Right atrium auricular region (tissue), 2 donors: ENCODE measurements around the gene MDH1B. TPM values are rescaled to one million over a fixed set of nuclear protein-coding genes. Genes with fewer than 3 reads are reported as not detected.

Experiments used
- DNase-seq: peaks from one replicate; pipeline ENCODE4 v3.0.0-alpha.2; 2019; ENCODE audit warnings: low spot score
- H3K27ac ChIP-seq, 2 donors: fragments of 200-600 bp; sonication (generic); 1 replicate in 1 of 2; 2 replicates in 1 of 2; pipeline ENCODE4 v1.5.1; 2016 to 2019
- H3K27me3 ChIP-seq, 2 donors: fragments of 200-600 bp; sonication (generic); one replicate each; pipeline versions ENCODE4 v1.5.1 to v1.6.0; 2017 to 2019
- H3K36me3 ChIP-seq: fragments of 200-600 bp; sonication (generic); one replicate; pipeline ENCODE4 v1.5.1; 2016
- H3K4me1 ChIP-seq, 2 donors: fragments of 200-600 bp; sonication (generic); one replicate each; pipeline versions ENCODE4 v1.5.1 to v1.6.0; 2017 to 2019
- H3K4me3 ChIP-seq, 2 donors: fragments of 200-600 bp; sonication (generic); 1 replicate in 1 of 2; 2 replicates in 1 of 2; pipeline ENCODE4 v1.5.1; 2017 to 2019; ENCODE audit warnings: mild to moderate bottlenecking in 1 of 2, moderate library complexity in 1 of 2
- H3K9me3 ChIP-seq, 2 donors: fragments of 200-600 bp; sonication (generic); one replicate each; pipeline ENCODE4 v1.5.1; 2019
- total RNA-seq, 2 donors: library from RNA; depleted of rRNA; stranded (reverse); fragments of >200 nt; gene quantifications; one replicate each; pipeline ENCODE4 v1.1.0, GENCODE V29; 2016
- TF ChIP-seq, protein P1 (sequence below), 2 donors: fragments of 200-600 bp; sonication (generic); IDR thresholded peaks; one replicate each; pipeline ENCODE4 v1.5.1; 2019; ENCODE audit warnings: antibody characterized with exemption in 2 of 2

The MDH1B gene
- total RNA-seq, 2 donors from 2014 or later: 0.33 to 1.1 TPM

DNA sequence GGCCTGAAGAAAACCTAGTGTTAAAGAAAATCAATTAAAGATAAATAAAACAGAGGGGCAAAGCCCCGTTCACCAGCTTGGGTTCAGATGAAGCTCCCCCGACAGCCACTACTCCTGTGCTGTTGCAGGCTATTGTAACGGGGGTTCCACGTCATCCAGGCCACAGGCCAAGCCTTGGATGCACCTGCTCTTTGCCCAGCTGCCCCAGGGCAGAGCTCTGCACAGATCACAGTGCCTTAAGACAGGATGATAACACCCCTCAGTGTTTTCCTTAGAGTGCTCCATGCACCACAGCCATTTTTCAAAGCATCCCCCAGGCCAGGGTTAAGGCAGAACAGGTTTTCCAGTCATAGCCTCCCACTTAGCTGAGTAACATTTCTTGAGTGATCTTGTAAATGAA, 32.2 kb upstream of the MDH1B start:
- no peaks in the 10 kb centered on the region for H3K27me3 ChIP-seq
- no peaks in the 10 kb centered on the region for H3K9me3 ChIP-seq
- H3K27ac ChIP-seq: no peak overlapping the region
- TF ChIP-seq, protein P1, sequence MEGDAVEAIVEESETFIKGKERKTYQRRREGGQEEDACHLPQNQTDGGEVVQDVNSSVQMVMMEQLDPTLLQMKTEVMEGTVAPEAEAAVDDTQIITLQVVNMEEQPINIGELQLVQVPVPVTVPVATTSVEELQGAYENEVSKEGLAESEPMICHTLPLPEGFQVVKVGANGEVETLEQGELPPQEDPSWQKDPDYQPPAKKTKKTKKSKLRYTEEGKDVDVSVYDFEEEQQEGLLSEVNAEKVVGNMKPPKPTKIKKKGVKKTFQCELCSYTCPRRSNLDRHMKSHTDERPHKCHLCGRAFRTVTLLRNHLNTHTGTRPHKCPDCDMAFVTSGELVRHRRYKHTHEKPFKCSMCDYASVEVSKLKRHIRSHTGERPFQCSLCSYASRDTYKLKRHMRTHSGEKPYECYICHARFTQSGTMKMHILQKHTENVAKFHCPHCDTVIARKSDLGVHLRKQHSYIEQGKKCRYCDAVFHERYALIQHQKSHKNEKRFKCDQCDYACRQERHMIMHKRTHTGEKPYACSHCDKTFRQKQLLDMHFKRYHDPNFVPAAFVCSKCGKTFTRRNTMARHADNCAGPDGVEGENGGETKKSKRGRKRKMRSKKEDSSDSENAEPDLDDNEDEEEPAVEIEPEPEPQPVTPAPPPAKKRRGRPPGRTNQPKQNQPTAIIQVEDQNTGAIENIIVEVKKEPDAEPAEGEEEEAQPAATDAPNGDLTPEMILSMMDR (IDR thresholded peaks at IDR 0.05): no peak
- no peak for DNase-seq
- H3K4me1 ChIP-seq: peaks cover 0 to 19% of the 10 kb centered on the region in 2 donors
- no peak overlapping the region for H3K4me3 ChIP-seq
- peaks cover 7% of the 10 kb centered on the region for H3K36me3 ChIP-seq

DNA sequence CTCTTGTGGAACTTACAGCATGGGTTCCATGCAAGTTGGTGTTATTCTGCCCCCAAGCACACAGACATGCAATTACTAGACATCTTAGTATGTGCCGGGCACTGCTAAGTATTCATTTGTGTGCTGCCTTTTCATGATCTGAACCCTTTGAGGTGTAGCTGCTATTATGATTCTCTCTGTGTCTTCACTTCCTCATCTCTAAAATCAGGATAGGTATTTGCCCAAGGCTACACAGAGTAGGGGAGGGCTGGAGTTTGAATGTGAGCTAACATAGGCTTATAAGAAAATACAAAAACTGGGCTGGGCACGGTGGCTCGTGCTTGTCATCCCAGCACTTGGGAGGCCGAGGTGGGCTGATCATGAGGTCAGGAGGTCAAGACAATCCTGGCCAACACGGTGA, 27.5 kb upstream of the MDH1B start:
- Histone ChIP-seq H3K27me3 (no peaks in the 10 kb centered on the region), H3K4me1 (no peaks in the 10 kb centered on the region), H3K9me3 (no peaks in the 10 kb centered on the region), H3K4me3 (no peak overlapping the region), H3K27ac (no peak overlapping the region), H3K36me3 (peaks cover 55% of the 10 kb centered on the region)
- TF ChIP-seq, protein P1 (IDR thresholded peaks at IDR 0.05): no peak
- no peak for DNase-seq

DNA sequence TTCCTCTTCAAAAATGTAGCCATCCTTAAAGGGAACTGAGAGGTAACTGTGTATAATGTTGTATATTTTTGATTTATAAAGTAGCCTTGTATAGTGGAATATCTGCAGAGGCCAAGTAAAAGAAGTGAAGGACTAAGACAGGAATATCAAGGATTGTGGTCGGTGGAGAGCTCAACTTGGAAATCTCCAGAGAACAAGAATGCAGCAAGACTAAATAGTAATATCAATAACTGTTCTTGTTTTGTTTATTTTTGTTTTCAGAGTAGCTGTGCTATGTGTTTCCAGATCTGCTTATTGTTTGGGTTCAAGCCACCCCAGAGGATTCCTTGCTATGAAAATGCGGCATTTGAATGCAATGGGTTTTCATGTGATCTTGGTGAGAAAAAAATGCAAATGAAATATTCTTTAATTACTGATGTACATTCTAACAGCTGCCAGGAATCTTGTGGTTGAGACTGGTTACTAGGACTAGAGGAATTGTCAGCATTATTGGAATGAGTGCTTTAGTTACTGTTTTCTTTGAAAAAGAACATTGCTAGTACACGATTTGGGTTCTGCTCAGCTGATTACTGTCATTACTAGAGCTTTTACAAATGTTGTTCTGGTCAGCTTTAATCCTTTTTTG, 25.3 kb upstream of the MDH1B start:
- no peaks in the 10 kb centered on the region for H3K27me3 ChIP-seq
- no peak overlapping the region for H3K4me3 ChIP-seq
- TF ChIP-seq, protein P1 (IDR thresholded peaks at IDR 0.05): no peak
- H3K4me1 ChIP-seq: no peaks in the 10 kb centered on the region
- H3K36me3 ChIP-seq: peaks cover 63% of the 10 kb centered on the region
- no peak overlapping the region for H3K27ac ChIP-seq
- H3K9me3 ChIP-seq: no peaks in the 10 kb centered on the region
- no peak for DNase-seq

DNA sequence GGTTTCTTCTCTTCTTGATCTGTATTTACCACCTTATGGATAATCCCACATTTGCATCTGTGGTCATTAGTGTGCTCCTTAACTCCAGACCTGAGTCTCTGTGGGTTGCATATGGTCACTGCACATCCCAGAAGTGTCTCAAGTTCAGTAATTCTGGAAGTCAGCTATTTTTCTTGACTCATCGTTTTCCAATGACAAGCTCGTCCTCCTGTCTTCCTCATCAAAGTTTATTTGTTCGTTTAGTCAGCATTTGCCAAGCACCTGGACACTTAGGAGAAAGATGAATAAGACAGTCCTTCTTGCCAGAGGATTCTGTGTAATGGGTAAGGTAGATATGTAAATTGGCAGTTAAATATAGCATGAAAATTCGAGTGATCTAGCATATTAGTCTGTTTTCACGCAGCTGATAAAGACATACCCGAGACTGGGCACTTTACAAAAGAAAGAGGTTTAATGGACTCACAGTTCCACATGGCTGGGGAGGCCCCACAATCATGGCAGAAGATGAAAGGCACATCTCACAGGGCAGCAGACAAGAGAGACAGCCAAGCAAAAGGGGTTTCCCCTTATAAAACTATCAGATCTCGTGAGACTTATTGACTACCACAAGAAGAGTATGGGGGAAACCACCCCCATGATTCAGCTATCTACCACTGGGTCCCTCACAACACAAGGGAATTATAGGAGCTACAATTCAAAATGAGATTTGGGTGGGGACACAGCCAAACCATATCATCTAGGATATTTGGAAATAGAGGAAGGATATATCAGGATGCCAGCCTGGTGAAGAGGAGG, 19.6 kb upstream of the MDH1B start:
- Histone ChIP-seq H3K36me3 (peaks cover 83% of the 10 kb centered on the region), H3K27ac (no peak overlapping the region), H3K27me3 (no peaks in the 10 kb centered on the region), H3K9me3 (peaks cover 0 to 10% of the 10 kb centered on the region in 2 donors), H3K4me1 (no peaks in the 10 kb centered on the region), H3K4me3 (no peak overlapping the region)
- DNase-seq: no peak
- TF ChIP-seq, protein P1 (IDR thresholded peaks at IDR 0.05): no peak

DNA sequence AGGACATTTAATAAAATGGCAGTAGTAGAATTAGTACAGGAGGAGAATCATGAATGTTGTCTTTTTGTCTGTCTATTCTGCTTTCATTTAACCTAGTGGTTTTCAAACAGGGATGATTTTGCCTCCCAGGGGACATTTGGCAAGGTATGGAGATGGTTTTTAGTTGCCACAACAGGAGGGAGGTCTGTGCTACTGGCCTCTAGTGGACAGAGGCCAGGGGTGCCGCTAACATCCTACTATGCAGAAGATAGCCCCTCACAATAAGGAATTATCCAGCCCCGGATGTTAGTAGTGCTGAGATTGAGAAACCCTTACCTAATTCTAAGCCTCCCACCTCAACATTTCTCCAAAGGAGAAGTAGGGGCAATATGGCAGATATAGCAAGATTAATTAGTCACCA, 18.6 kb upstream of the MDH1B start:
- H3K36me3 ChIP-seq: peaks cover 83% of the 10 kb centered on the region
- H3K27me3 ChIP-seq: no peaks in the 10 kb centered on the region
- peaks cover 0 to 10% of the 10 kb centered on the region in 2 donors for H3K9me3 ChIP-seq
- H3K27ac ChIP-seq: no peak overlapping the region
- no peaks in the 10 kb centered on the region for H3K4me1 ChIP-seq
- TF ChIP-seq, protein P1 (IDR thresholded peaks at IDR 0.05): peak in 1 of 2 donors; percentile 41
- no peak overlapping the region for H3K4me3 ChIP-seq
- no peak for DNase-seq
